Measurements from ENCODE around the gene ITGB2.

ITGB2 gene

DNA sequence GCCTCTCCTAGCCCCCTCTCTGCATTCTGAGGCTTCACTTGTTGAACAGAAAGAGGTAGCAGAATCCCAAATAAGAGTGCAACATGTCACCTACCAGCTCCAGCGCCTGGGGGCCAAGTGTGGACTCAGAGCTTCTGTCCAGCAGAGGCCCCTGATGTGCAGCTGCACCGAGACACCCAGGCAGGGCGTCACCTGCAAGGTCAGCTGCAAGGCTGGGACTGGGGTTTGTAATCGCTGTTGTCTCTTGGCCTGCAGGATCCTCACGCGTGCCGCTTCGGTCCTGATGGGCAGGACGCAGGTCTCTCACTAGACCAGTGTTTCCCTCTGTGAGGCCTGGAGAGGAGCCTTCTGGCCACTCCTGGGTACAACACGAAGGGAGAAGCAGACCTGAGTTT is 14.8 kb upstream of the ITGB2 start:
- no peak overlapping the region for H3K27ac ChIP-seq (ENCODE audit: poor library complexity, severe bottlenecking)
- no peaks in the 10 kb centered on the region for H3K36me3 ChIP-seq (ENCODE audit: low read depth)
- ATAC-seq (ENCODE audit: low read depth): no peak
- TF ChIP-seq, protein P1, sequence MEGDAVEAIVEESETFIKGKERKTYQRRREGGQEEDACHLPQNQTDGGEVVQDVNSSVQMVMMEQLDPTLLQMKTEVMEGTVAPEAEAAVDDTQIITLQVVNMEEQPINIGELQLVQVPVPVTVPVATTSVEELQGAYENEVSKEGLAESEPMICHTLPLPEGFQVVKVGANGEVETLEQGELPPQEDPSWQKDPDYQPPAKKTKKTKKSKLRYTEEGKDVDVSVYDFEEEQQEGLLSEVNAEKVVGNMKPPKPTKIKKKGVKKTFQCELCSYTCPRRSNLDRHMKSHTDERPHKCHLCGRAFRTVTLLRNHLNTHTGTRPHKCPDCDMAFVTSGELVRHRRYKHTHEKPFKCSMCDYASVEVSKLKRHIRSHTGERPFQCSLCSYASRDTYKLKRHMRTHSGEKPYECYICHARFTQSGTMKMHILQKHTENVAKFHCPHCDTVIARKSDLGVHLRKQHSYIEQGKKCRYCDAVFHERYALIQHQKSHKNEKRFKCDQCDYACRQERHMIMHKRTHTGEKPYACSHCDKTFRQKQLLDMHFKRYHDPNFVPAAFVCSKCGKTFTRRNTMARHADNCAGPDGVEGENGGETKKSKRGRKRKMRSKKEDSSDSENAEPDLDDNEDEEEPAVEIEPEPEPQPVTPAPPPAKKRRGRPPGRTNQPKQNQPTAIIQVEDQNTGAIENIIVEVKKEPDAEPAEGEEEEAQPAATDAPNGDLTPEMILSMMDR (IDR thresholded peaks at IDR 0.05; ENCODE audit: poor library complexity, severe bottlenecking): no peak
- H3K27me3 ChIP-seq (ENCODE audit: insufficient read depth, poor library complexity, severe bottlenecking): peaks cover 6% of the 10 kb centered on the region
- peaks cover 7% of the 10 kb centered on the region for H3K4me1 ChIP-seq (ENCODE audit: insufficient read depth, poor library complexity, severe bottlenecking)
- no peaks in the 10 kb centered on the region for H3K9me3 ChIP-seq (ENCODE audit: severe bottlenecking)
- DNase-seq (ENCODE audit: low spot score): no peak
- no peak overlapping the region for H3K4me3 ChIP-seq (ENCODE audit: severe bottlenecking)

DNA sequence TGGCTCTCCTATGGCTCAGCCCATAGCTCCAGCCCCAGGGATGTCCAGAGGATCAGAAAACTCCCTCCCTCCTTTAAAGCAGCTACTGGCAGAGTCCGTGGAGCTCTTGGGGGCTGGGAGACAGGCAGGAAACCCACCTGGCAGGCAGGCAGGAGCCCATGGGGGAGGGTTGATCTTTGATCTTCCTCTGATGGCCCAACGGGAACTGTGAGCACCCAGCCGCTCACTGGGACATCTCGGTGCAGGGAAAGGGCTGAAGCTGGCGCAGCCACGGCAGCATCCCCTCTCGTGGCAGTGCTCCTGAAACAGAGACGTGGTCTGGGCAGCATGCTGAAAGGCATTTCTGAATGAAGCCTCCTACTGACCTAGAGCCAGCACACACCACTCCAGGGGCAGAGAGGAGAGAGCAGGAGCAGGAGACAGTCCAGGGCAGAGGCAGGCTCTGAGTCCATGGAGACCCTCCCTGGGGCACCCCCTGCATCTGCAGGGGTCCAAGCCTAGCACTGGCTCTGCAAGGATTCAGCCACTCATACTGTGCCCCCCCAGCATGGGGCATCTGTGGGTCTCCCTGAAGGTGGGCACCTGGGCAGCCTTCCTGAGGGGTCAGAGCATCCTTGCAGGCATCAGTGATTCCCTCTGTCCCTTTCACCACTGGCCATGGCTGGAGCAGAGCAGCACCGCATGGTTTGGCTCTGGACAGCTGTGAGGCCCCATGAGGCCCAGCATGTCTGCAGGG is 14.3 kb upstream of the ITGB2 start:
- TF ChIP-seq, protein P1 (IDR thresholded peaks at IDR 0.05; ENCODE audit: poor library complexity, severe bottlenecking): no peak
- Histone ChIP-seq H3K36me3 (ENCODE audit: low read depth) (no peaks in the 10 kb centered on the region), H3K4me1 (ENCODE audit: insufficient read depth, poor library complexity, severe bottlenecking) (peaks cover 7% of the 10 kb centered on the region), H3K27ac (ENCODE audit: poor library complexity, severe bottlenecking) (no peak overlapping the region), H3K27me3 (ENCODE audit: insufficient read depth, poor library complexity, severe bottlenecking) (peaks cover 6% of the 10 kb centered on the region), H3K9me3 (ENCODE audit: severe bottlenecking) (no peaks in the 10 kb centered on the region), H3K4me3 (ENCODE audit: severe bottlenecking) (no peak overlapping the region)
- DNase-seq (ENCODE audit: low spot score) (no peak), ATAC-seq (ENCODE audit: low read depth) (no peak)

DNA sequence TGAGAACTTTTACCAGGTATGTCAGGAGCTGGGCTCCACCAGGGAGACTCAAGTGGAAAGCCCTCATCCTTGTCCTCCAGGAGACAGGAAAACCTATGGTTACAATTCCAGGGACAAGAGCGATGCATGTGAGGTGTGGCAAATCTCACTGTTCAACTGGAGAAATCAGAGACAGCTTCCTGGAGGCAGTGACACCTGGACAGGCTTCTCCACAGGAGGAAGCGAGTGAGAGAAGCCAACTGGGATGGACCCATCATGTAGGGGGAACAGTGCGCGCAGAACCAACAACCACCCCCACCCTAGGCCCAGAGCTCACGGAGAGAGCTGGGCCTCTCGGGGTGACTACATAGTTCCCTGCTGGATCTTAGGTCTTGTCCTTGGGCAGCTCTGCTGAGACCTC is 13.6 kb upstream of the ITGB2 start:
- Histone ChIP-seq H3K27me3 (ENCODE audit: insufficient read depth, poor library complexity, severe bottlenecking) (peaks cover 6% of the 10 kb centered on the region), H3K9me3 (ENCODE audit: severe bottlenecking) (no peaks in the 10 kb centered on the region), H3K27ac (ENCODE audit: poor library complexity, severe bottlenecking) (no peak overlapping the region), H3K4me1 (ENCODE audit: insufficient read depth, poor library complexity, severe bottlenecking) (peaks cover 9% of the 10 kb centered on the region), H3K36me3 (ENCODE audit: low read depth) (no peaks in the 10 kb centered on the region), H3K4me3 (ENCODE audit: severe bottlenecking) (no peak overlapping the region)
- ATAC-seq (ENCODE audit: low read depth) (no peak), DNase-seq (ENCODE audit: low spot score) (no peak)
- TF ChIP-seq, protein P1 (IDR thresholded peaks at IDR 0.05; ENCODE audit: poor library complexity, severe bottlenecking): no peak

DNA sequence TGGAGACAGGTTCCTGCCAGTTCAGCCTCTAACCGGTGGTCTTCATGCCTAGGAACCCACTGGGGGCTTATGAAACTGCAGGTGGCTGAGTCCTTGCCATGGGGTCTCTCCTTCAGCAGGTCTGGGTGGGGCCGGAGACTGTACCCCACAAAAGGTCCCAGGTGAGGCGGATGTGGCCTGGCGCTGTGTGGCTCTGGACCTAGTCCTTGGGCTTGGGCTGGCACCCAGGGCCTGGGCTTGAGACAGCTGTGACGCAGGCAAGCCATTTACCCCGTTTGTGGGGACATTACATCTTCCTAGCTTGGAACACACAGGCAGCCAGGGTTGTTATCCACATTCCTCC is 13.2 kb upstream of the ITGB2 start:
- Histone ChIP-seq H3K27me3 (ENCODE audit: insufficient read depth, poor library complexity, severe bottlenecking) (peaks cover 6% of the 10 kb centered on the region), H3K9me3 (ENCODE audit: severe bottlenecking) (no peaks in the 10 kb centered on the region), H3K4me3 (ENCODE audit: severe bottlenecking) (no peak overlapping the region), H3K27ac (ENCODE audit: poor library complexity, severe bottlenecking) (no peak overlapping the region), H3K36me3 (ENCODE audit: low read depth) (no peaks in the 10 kb centered on the region), H3K4me1 (ENCODE audit: insufficient read depth, poor library complexity, severe bottlenecking) (peaks cover 10% of the 10 kb centered on the region)
- DNase-seq (ENCODE audit: low spot score): no peak
- TF ChIP-seq, protein P1 (IDR thresholded peaks at IDR 0.05; ENCODE audit: poor library complexity, severe bottlenecking): no peak
- ATAC-seq (ENCODE audit: low read depth): no peak

DNA sequence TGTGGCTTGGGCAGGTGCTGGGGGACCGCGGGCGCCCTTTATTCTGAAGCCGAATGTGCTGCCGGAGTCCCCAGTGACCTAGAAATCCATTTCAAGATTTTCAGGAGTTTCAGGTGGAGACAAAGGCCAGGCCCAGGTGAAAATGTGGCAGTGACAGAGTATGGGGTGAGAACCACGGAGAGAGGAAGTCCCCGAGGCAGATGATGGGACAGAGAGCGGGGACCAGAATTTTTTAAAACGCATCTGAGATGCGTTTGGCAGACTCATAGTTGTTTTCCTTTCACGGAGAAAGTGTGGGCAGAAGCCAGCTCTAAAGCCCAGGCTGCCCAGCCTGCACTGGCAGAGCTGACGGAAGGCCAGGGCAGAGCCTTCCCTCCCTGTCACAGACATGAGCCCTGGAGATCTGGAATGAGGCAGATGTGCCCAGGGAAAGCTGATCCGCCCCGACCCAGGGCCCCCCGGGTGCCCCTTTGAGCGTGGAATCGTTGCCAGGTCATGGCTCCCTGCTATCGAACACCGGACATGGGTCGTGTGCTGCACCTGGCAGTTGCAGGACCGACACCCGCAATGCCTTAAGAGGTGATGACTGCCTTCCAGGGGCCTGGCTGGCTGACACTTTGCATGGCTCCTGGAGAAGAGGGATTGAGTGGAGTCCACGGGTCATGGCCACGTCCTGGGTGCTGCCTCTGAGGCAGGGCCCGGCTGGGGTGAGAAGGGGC is 12.7 kb upstream of the ITGB2 start:
- Histone ChIP-seq H3K9me3 (ENCODE audit: severe bottlenecking) (no peaks in the 10 kb centered on the region), H3K27ac (ENCODE audit: poor library complexity, severe bottlenecking) (no peak overlapping the region), H3K36me3 (ENCODE audit: low read depth) (no peaks in the 10 kb centered on the region), H3K4me3 (ENCODE audit: severe bottlenecking) (no peak overlapping the region), H3K27me3 (ENCODE audit: insufficient read depth, poor library complexity, severe bottlenecking) (peaks cover 6% of the 10 kb centered on the region), H3K4me1 (ENCODE audit: insufficient read depth, poor library complexity, severe bottlenecking) (peaks cover 10% of the 10 kb centered on the region)
- TF ChIP-seq, protein P1 (IDR thresholded peaks at IDR 0.05; ENCODE audit: poor library complexity, severe bottlenecking): no peak
- DNase-seq (ENCODE audit: low spot score): no peak
- no peak for ATAC-seq (ENCODE audit: low read depth)

Data from RWPE2 (cell line).